Erythroblast (primary cell): ENCODE measurements around the gene SNX25.
A peak's percentile ranks its signal among the peaks of the same experiment; 100 is the strongest.
"Not testable (repeated sequence)": the region's sequence is repeated elsewhere in the genome, so short reads cannot be mapped to it uniquely, and the experiment has no call there.

Experiments
- DNase-seq, 2 experiments: peaks; one replicate each; lab custom pipeline; 2025; lab: John Stamatoyannopoulos, UW
- GATA1 ChIP-seq: IDR thresholded peaks from 2 replicates; pipeline ENCODE4 v1.6.1; 2011; ENCODE audit warnings: low read depth, mild to moderate bottlenecking, control low read depth, low read length, moderate library complexity
- POLR2A ChIP-seq: IDR thresholded peaks from 2 replicates; pipeline ENCODE4 v1.6.1; 2011; ENCODE audit warnings: mild to moderate bottlenecking, low read length

The SNX25 gene

DNA sequence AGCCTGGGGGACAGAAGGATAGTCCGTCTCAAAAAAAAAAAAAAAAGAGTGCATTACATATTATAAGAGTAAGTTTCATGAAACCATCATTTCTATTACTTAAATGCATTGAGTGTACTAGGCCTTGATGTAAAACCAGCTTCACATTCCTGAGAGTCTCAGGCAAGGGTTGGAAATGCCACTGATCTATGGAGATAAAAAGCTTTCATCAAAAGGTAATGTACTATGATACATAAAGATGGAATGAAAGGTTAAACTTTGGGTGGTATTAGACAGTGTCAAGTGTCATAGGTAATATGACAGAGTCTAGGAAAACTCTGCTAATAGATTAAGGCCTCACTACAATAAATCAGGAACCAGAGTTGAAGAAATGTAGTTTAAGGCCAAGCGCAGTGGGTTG, 13.0 kb upstream of the SNX25 start:
- no peak for DNase-seq
- no peak for TF ChIP-seq GATA1
- no peak for TF ChIP-seq POLR2A

- DNase-seq = not testable (repeated sequence)
These were observed 11.2 kb upstream of the SNX25 start for GRCh38 chr4:185198189-185198588.

- peak; percentile 40 to 79 for DNase-seq
- TF ChIP-seq POLR2A (no peak), GATA1 (no peak)
These were observed 7.1 kb upstream of the SNX25 start for GRCh38 chr4:185201977-185202962.

DNA sequence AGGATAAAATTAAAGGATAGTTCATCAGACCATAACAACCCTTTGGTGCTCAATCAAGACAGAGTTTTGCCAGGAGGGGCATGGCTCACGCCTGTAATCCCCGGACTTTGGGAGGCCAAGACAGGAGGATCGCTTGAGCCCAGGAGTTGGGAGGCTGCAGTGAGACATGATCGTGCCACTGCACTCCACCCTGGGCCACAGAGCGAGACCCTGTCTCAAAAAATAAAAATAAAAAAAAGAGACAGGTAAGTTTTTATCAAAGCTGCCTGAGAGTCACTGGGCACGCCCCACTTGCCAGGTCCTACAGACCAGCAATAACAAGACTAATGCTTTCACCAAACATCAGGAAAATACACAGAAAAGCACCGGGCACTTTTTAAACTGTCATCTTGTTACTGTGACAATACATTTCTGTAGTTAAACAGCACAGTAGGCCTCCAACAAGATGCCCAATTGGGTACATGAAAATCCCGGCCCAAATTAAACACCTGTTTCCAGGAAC, 6.4 kb upstream of the SNX25 start:
- DNase-seq = no peak
- TF ChIP-seq GATA1 = no peak
- no peak for TF ChIP-seq POLR2A

GRCh38 chr4:185203486-185204237, 5.7 kb upstream of the SNX25 start, which contains the start of gene CFAP97:
TSS of gene CFAP97 (minus strand) at chr4:185204000. CDS start at chr4:185191196, 12,804 bp downstream.
- TF ChIP-seq GATA1 (no peak), POLR2A (peak; percentile 70)

GRCh38 chr4:185204238-185204910, 5.0 kb upstream of the SNX25 start:
- TF ChIP-seq GATA1 (no peak), POLR2A (no peak)
- DNase-seq = peak; percentile 31 to 39

More at GRCh38 chr4:185203486-185204237, 5.7 kb upstream of the SNX25 start, which contains the start of gene CFAP97:
- peak; percentile 87 to 90 for DNase-seq

GRCh38 chr4:185205073-185205472, 4.3 kb upstream of the SNX25 start:
- not testable (repeated sequence) for DNase-seq

DNA sequence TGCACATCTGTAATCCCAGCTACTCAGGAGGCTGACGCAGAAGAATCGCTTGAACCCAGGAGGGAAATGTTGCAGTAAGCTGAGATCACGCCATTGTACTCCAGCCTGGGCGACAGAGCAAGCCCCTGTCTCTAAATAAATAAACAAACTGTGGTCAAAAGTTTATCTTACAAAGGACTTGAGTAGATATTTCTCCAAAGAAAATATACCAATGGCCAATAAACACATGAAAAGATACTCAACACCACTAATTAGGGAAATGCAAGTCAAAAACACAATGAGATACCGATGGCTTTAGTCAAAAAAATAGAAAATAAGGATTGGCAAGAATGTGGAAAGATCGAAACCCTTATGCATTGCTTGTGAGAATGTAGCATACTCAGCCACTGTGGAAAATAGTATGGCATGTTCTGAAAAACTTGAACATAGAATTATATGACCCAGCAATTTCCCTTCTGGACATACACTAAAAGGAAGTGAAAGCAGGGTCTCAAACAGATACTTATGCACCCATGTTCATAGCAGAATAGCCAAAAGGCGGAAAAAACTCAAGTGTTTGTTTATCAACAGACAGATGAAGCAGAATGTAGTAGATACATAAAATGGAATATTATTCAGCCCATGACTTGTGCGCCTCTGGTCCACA, 3.6 kb upstream of the SNX25 start:
- no peak for TF ChIP-seq GATA1
- TF ChIP-seq POLR2A = no peak

GRCh38 chr4:185207466-185207865, 1.9 kb upstream of the SNX25 start:
- TF ChIP-seq GATA1 = no peak
- no peak for TF ChIP-seq POLR2A
- DNase-seq = no peak

More for the DNA sequence above, 3.6 kb upstream of the SNX25 start:
- no peak for DNase-seq

GRCh38 chr4:185209852-185210101, 379 bp downstream of the SNX25 start:
- not testable (repeated sequence) for DNase-seq

DNA sequence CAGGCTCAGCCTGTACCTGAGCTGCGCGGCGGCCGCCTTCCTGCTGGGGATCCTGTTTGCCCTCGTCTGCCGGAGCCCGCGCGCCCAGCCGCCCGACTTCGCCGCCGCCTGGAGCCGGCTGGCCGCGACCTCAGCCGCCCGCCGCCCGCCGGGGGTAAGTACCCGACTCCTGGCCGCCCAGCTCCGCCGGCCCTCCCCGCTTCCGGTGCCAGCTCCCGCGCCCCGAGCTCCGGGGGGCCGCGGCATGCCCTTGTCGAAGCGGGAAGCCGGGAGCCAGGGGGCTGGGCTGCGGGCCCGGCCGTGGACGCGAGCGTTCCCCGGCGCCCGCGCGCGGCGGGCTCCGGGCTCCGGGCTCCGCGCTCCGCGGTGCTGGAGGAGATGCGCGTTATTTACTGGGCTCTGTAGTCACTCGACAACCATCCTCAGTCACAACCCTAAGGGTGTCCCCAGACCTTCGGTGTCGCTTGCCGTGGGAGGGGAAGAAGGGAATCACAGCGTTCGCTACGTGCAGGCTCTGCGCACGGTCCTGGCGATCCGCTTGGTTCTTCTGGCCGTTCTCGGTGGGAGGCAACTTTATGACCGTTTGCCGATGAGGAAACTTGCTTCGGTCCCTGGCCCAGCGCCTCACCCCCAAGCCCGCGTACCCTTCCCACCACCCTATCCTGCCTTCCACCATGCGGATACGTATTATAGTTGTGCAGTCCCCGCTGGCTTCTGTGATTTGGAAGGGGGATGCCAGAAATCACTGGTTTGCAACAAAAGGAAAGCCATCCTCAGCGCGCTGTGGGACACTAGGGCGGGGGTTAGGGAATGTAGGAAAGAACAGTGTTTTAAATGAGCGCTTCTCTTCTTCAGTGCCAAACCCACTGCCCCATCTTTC, 944 bp downstream of the SNX25 start:
- TF ChIP-seq POLR2A (peak; percentile 12), GATA1 (no peak)

DNA sequence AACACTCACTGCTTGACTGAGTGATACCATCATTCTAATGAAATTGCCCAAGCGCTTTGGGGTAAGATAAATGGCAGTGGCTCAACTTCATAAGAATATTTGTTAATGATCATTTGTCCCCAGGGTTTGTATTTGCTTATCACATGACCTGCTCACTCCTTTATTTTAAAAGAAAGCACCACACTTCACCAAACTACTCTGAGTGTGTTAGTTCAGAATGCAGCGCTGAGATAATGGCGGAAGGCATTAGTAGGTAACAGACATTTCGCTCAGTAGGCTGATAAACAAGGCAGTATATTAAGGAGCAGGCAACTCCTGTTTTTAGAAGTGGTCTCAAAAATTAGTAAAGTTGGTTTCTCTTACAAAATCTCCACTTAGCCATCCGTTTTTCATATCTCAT, 1.6 kb downstream of the SNX25 start:
- TF ChIP-seq POLR2A (no peak), GATA1 (no peak)
- DNase-seq = no peak

More for the DNA sequence above, 944 bp downstream of the SNX25 start:
- DNase-seq = peak; percentile 47 to 66

- TF ChIP-seq POLR2A = no peak
- TF ChIP-seq GATA1 = no peak
These were observed 2.2 kb downstream of the SNX25 start for GRCh38 chr4:185211641-185212040.

More at GRCh38 chr4:185211641-185212040, 2.2 kb downstream of the SNX25 start:
- DNase-seq = no peak
